Measurements from ENCODE around the gene LY6G6C.

The LY6G6C gene

DNA sequence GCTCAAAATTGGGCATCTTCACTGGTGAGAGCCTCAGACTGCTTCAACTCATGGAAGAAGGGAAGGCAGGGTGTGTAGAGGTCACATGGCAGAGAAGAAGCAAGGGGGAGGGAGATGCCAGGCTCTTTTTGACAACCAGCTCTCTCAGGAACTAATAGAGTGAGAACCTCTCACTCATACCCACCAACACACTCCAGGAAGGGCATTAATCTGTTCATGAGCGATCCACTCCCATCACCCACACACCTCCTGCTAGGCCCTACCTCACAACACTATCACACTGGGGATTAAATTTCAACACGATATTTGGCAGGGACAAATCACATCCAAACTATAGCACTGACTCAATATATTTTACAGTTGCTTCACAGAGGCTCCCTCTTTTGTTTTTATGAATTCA, 20.3 kb upstream of the LY6G6C start:
- TF ChIP-seq, protein P1, sequence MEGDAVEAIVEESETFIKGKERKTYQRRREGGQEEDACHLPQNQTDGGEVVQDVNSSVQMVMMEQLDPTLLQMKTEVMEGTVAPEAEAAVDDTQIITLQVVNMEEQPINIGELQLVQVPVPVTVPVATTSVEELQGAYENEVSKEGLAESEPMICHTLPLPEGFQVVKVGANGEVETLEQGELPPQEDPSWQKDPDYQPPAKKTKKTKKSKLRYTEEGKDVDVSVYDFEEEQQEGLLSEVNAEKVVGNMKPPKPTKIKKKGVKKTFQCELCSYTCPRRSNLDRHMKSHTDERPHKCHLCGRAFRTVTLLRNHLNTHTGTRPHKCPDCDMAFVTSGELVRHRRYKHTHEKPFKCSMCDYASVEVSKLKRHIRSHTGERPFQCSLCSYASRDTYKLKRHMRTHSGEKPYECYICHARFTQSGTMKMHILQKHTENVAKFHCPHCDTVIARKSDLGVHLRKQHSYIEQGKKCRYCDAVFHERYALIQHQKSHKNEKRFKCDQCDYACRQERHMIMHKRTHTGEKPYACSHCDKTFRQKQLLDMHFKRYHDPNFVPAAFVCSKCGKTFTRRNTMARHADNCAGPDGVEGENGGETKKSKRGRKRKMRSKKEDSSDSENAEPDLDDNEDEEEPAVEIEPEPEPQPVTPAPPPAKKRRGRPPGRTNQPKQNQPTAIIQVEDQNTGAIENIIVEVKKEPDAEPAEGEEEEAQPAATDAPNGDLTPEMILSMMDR (IDR thresholded peaks at IDR 0.05; ENCODE audit: insufficient read depth, low read depth, low read length, missing control alignments): no peak
- DNase-seq (ENCODE audit: low read depth): no peak
- H3K4me3 ChIP-seq (ENCODE audit: low read depth, low read length): no peak overlapping the region

DNA sequence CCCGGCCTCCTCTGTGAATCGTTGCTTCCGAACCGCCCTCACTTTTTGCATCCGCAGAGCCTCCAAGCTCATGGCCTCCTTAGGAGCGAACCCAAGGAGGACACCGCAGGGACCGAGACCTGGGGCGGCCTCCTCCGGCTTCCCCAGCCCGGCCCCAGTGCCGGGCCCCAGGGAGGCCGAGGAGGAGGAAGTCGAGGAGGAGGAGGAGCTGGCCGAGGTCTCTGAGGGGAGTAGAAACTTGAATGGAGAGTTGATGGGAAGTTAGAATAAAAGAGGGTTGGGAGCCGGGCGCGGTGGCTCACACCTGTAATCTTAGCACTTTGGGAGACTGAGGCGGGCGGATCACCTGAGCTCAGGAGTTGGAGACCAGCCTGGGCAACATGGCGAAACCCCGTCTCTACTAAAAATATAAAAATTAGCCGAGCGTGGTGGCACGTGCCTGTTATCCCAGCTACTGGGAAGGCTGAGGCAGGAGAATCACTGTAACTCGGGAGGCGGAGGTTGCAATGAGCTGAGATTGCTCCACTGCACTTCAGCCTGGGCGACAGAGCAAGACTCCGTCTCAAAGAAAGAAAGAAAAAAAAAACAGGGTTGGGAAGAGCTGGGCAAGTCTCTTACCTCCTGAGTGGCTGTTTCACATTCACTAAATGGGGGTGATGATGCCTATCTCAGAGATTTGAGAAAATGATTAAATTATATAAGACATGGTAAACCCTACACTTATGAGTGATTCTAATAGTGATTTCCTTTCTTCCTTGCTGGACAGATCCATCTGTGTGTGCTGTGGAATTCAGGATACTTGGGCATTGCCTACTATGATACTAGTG, 19.1 kb upstream of the LY6G6C start:
- TF ChIP-seq, protein P1 (IDR thresholded peaks at IDR 0.05; ENCODE audit: insufficient read depth, low read depth, low read length, missing control alignments): no peak
- peak; percentile 62 for DNase-seq (ENCODE audit: low read depth)
- peak overlapping the region; percentile 90 for H3K4me3 ChIP-seq (ENCODE audit: low read depth, low read length)

DNA sequence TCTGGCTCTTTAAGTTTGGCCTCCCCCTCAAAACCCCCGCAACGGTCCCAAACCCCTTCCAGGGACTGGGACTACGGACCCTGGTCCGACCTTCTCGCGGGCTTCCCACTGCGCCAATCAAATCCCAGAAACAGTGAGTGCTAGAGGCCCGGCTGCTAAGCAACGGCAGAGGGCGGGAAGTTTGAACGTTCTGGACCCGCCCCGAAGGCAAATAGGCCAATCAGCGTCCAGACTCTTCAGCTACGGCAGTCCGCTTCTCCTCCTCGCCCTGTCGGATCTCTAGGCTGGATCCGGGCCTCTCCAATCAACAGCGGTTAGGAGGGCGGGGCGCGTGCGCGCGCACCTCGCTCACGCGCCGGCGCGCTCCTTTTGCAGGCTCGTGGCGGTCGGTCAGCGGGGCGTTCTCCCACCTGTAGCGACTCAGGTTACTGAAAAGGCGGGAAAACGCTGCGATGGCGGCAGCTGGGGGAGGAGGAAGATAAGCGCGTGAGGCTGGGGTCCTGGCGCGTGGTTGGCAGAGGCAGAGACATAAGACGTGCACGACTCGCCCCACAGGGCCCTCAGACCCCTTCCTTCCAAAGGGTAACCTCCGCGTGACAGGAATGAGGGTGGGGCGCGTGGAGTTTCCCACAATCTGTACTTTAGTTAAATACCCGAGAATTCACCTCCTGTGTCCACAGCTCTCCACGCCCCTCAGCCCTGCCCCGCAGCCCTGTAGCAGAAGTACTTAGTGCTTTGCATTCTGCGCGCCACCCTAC, 18.3 kb upstream of the LY6G6C start, which contains the start of gene MSH5:
Gene MSH5 (plus strand): TSS at position 367 of the 758 bp plus-strand sequence. CDS start 462 bp downstream, outside the sequence.
- DNase-seq (ENCODE audit: low read depth): peak; percentile 99
- TF ChIP-seq, protein P1 (IDR thresholded peaks at IDR 0.05; ENCODE audit: insufficient read depth, low read depth, low read length, missing control alignments): no peak
- peak within 1 kb of the TSS; percentile 90 for H3K4me3 ChIP-seq (ENCODE audit: low read depth, low read length)

DNA sequence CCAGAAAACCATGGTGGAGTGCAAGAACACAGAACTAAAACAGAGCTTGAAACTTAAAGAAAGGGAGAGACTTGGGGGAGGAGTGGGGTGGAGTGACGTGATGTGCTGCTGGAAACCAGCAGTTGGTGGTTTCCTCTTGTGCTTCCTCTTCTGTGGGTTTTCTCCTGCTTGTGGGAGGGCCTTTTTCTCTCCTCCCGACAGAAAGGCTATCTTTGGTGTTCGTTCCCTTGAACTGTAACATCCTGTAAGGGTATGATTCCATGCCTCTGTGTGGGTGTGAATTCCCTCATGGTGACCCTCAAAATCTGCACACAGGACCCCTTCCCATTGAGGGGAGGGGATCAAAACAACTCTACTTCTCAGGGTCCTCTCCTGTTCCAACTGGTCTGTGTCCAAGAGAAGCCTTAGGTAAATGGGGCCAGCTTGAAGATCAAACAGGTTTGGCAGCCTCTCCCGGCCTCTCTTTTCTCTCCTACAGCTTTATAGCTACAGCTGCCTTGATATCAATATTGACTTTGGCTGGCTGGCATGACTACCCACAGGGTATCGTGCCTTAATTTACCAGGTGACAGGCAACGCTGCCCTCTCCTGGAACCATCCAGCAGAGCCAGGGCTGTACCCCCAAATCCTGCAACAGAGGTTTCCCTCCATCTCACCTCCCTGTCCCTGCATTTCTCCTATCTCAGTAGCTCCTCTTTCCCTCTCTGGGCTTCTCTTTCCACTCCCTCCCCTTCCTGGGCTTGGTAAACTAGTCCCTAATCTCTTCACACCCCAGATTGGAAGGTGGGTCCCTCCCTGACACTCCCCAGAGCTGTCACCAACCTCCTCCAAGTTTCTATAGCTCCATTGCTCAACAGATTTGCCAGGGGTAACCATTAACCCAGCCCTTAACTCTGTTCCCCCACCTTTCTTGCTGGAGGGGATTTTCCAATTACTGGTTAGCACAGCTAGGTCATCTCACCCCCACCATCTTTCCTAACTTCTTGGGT, 16.7 kb upstream of the LY6G6C start:
- TF ChIP-seq, protein P1 (IDR thresholded peaks at IDR 0.05; ENCODE audit: insufficient read depth, low read depth, low read length, missing control alignments): no peak
- H3K4me3 ChIP-seq (ENCODE audit: low read depth, low read length): peak overlapping the region; percentile 56
- peak; percentile 90 for DNase-seq (ENCODE audit: low read depth)

DNA sequence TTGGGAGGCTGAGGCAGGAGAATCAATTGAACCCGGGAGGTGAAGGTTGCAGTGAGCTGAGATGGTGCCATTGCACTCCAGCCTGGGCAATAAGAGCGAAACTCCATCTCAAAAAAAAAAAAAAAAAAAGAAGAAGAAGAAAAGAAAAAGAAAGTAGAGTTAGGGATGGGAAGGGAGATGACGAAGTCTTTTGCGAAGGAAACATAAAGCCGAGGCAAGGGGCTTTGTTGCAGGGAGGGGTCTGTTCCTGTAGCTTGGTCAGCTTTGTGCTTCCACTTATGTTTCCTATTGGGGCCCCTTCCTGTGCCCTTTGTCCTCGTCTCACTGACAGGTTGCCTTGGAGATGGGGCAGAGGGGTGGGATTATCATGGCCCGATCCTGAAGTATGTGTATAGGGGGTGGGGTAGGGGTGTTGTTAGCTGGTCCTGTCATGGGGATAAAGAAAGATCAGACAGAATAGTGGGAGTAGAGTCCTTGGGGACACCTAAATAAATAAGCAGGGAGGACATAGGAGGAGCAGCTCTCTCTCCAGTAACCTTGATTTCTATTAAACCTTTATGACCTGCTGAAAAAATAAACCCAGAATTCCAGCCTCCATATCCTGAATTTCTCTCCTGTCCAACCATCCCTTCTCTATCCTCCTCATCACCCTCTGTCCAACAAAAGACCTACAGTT, 15.9 kb upstream of the LY6G6C start:
- TF ChIP-seq, protein P1 (IDR thresholded peaks at IDR 0.05; ENCODE audit: insufficient read depth, low read depth, low read length, missing control alignments): no peak
- peak; percentile 50 for DNase-seq (ENCODE audit: low read depth)
- H3K4me3 ChIP-seq (ENCODE audit: low read depth, low read length): peak overlapping the region; percentile 36
